Measurements from ENCODE around the gene CHPT1. TPM values are rescaled to one million over a fixed set of nuclear protein-coding genes. Genes with fewer than 3 reads are reported as not detected.
A peak's percentile ranks its signal among the peaks of the same experiment; 100 is the strongest.

CHPT1 gene
- total and polyA plus RNA-seq, 9 of the 15 experiments (the other 6 are each of a cell fraction or from before 2014, with no cell fraction given): 15.3 to 210 (median 91.9) TPM

DNA sequence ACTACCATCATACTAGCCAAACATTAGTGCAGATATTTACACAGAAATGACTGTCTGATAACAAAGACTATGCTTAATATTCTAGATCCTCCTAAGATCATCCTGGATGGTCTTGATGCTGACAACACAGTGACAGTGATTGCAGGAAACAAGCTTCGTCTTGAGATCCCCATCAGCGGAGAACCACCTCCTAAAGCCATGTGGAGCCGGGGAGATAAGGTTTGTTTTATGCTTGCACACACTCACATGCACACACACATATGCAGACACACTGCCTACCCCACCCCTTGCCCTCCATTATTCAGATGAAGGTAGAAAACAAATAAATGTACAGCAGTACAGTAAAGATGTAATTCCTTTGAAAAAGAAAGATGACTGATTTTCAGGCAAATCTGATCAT lies 44.4 kb upstream of the CHPT1 start (continued):
- peak in 1 of 2 experiments; percentile 74; a peak in 2 of 4 replicates for TF ChIP-seq RCOR1 (IDR thresholded peaks at IDR 0.05; ENCODE audit: borderline replicate concordance in 1 of 2, low read depth in 2 of 2, low read length in 2 of 2)
- TF ChIP-seq, protein P1, sequence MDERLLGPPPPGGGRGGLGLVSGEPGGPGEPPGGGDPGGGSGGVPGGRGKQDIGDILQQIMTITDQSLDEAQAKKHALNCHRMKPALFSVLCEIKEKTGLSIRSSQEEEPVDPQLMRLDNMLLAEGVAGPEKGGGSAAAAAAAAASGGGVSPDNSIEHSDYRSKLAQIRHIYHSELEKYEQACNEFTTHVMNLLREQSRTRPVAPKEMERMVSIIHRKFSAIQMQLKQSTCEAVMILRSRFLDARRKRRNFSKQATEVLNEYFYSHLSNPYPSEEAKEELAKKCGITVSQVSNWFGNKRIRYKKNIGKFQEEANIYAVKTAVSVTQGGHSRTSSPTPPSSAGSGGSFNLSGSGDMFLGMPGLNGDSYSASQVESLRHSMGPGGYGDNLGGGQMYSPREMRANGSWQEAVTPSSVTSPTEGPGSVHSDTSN (CRISPR knock-in tag; IDR thresholded peaks at IDR 0.05; ENCODE audit: low read depth): no peak
- TF ChIP-seq, protein P1 (tag; conservative IDR thresholded peaks at IDR 0.05; ENCODE audit: low read depth): 0 out of 2 replicates have a peak, but pooled peaks have one; percentile 31
- no peak for TF ChIP-seq SIRT6 (IDR thresholded peaks at IDR 0.05; ENCODE audit: low read depth, low read length)
- TF ChIP-seq RBM22 (IDR thresholded peaks at IDR 0.05; ENCODE audit: low read depth, low read length, poor library complexity, severe bottlenecking): no peak
- TF ChIP-seq CBFA2T2 (conservative IDR thresholded peaks at IDR 0.05): peak; percentile 25; the same call in 1 of the 2 replicates
- TF ChIP-seq L3MBTL2 (IDR thresholded peaks at IDR 0.05): 0 out of 2 replicates have a peak, but pooled peaks have one; percentile 34

DNA sequence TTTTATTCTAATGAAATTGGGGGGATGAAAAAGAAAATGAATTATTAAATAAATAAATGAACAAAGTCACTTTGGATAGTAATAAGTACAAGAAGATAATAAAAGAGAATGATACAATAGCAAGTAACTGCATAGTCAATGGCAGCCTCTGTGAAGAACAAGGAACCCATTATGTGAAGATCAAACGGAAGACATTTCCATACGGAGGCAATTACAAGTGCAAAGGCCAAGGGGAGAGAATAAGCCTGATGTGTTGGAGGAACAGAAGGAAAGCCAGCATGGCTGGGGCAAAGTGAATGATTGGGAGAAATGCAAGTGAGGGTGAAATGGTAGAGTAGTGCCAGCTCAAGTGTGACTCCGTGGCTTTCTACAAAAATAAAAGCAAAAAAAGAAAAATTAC lies 43.9 kb upstream of the CHPT1 start:
- FAIRE-seq (no peak), DNase-seq (ENCODE audit: extremely low read depth in 1 of 4, low spot score in 3 of 4) (no peak), ATAC-seq (no peak)
- POLR2A ChIA-PET: interaction anchor here (0.6 kb wide), 2 partner anchors 28 to 59 kb away, joined by 3 to 4 read pairs; partner anchors contain the start of gene MYBPC1
- no peaks in the 10 kb centered on the region for H3K36me3 ChIP-seq (ENCODE audit: control insufficient read depth, insufficient read depth, low read length)
- CTCF ChIA-PET (ENCODE audit: low intra/inter-chr PET ratio): interaction anchor here (0.7 kb wide), 1 partner anchor 612 kb away, joined by 5 read pairs; no protein-coding TSS in a partner anchor
- H3K4me2 ChIP-seq (ENCODE audit: insufficient read depth, low read length): no peak overlapping the region
- H3K27ac ChIP-seq (ENCODE audit: extremely low read depth, low read depth, low read length): no peak overlapping the region
- intact Hi-C loops (cut with micrococcal nuclease) (no loop called here), in situ Hi-C loops (cut with MboI) (no loop called here)
- H3K4me1 ChIP-seq (replicated peaks in 1 of 2; ENCODE audit: control insufficient read depth in 2 of 2, insufficient read depth in 2 of 2, low read length in 2 of 2): no peaks in the 10 kb centered on the region
- no peak overlapping the region for H3K9ac ChIP-seq (ENCODE audit: insufficient read depth in 1 of 2, low read depth in 2 of 2, low read length in 2 of 2)
- no TSS peak for BruUV-seq (replicated peaks)
- H4K20me1 ChIP-seq (replicated peaks; ENCODE audit: control insufficient read depth, insufficient read depth, low read length): no peaks in the 10 kb centered on the region
- H2AFZ ChIP-seq (ENCODE audit: low read depth, low read length): no peak overlapping the region
- whole genome bisulfite sequencing (ENCODE audit: insufficient coverage, low coverage, missing lambda C conversion rate): 3% methylated on average over 3 of the region's 3 CpGs
- no peaks in the 10 kb centered on the region; a peak in 4 of 5 replicates for H3K27me3 ChIP-seq (ENCODE audit: control insufficient read depth in 2 of 2, insufficient read depth in 2 of 2, low read length in 2 of 2)
- H3K4me3 ChIP-seq: no peak overlapping the region
- H3K79me2 ChIP-seq (ENCODE audit: control insufficient read depth, insufficient read depth, low read length): no peaks in the 10 kb centered on the region
- no peaks in the 10 kb centered on the region for H3K9me3 ChIP-seq (replicated peaks; ENCODE audit: control insufficient read depth, insufficient read depth, low read depth, low read length)
- H3K9me1 ChIP-seq (ENCODE audit: control insufficient read depth, insufficient read depth, low read length): no peaks in the 10 kb centered on the region
- TF ChIP-seq, protein P2, sequence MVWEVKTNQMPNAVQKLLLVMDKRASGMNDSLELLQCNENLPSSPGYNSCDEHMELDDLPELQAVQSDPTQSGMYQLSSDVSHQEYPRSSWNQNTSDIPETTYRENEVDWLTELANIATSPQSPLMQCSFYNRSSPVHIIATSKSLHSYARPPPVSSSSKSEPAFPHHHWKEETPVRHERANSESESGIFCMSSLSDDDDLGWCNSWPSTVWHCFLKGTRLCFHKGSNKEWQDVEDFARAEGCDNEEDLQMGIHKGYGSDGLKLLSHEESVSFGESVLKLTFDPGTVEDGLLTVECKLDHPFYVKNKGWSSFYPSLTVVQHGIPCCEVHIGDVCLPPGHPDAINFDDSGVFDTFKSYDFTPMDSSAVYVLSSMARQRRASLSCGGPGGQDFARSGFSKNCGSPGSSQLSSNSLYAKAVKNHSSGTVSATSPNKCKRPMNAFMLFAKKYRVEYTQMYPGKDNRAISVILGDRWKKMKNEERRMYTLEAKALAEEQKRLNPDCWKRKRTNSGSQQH (CRISPR knock-in tag; IDR thresholded peaks at IDR 0.05): no peak
- no peak for TF ChIP-seq HNRNPL (IDR thresholded peaks at IDR 0.05; ENCODE audit: low read depth, low read length)
- no peak for TF ChIP-seq CBFA2T2 (conservative IDR thresholded peaks at IDR 0.05)
- TF ChIP-seq ZNF444 (CRISPR knock-in tag; IDR thresholded peaks at IDR 0.05): no peak
- TF ChIP-seq CEBPG (CRISPR knock-in tag; IDR thresholded peaks at IDR 0.05): no peak
- no peak for TF ChIP-seq CEBPG (tag; conservative IDR thresholded peaks at IDR 0.05 in 1 of 2, IDR thresholded peaks at IDR 0.05 in 1 of 2)
- TF ChIP-seq, protein P3, sequence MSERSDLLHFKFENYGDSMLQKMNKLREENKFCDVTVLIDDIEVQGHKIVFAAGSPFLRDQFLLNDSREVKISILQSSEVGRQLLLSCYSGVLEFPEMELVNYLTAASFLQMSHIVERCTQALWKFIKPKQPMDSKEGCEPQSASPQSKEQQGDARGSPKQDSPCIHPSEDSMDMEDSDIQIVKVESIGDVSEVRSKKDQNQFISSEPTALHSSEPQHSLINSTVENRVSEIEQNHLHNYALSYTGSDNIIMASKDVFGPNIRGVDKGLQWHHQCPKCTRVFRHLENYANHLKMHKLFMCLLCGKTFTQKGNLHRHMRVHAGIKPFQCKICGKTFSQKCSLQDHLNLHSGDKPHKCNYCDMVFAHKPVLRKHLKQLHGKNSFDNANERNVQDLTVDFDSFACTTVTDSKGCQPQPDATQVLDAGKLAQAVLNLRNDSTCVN (CRISPR knock-in tag; IDR thresholded peaks at IDR 0.05): no peak
- TF ChIP-seq, protein P4, sequence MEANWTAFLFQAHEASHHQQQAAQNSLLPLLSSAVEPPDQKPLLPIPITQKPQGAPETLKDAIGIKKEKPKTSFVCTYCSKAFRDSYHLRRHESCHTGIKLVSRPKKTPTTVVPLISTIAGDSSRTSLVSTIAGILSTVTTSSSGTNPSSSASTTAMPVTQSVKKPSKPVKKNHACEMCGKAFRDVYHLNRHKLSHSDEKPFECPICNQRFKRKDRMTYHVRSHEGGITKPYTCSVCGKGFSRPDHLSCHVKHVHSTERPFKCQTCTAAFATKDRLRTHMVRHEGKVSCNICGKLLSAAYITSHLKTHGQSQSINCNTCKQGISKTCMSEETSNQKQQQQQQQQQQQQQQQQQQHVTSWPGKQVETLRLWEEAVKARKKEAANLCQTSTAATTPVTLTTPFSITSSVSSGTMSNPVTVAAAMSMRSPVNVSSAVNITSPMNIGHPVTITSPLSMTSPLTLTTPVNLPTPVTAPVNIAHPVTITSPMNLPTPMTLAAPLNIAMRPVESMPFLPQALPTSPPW (CRISPR knock-in tag; IDR thresholded peaks at IDR 0.05): no peak
- TF ChIP-seq SETDB1 (IDR thresholded peaks at IDR 0.05; ENCODE audit: low read length): no peak

All from K562 (cell line).